Smooth muscle cell (in vitro differentiated cells): ENCODE results near the gene KNCN. TPM values are rescaled to one million over a fixed set of nuclear protein-coding genes. Genes with fewer than 3 reads are reported as not detected.

Experiments
- DNase-seq: peaks from one replicate; lab custom pipeline; 2025; ENCODE audit not compliant: unreplicated experiment; lab: John Stamatoyannopoulos, UW
- H2AFZ ChIP-seq: fragments of 200-600 bp; sonication (generic); 2 replicates; pipeline ENCODE4 v1.6.0; 2016; ENCODE audit warnings: antibody characterized with exemption, low read depth, mild to moderate bottlenecking
- H3F3A ChIP-seq: fragments of 200-600 bp; sonication (generic); 2 replicates; pipeline ENCODE4 v1.6.0; 2017; ENCODE audit warnings: antibody characterized with exemption, low read depth
- H3K27ac ChIP-seq: fragments of 200-600 bp; sonication (generic); 2 replicates; pipeline ENCODE4 v1.5.1; 2016; ENCODE audit warnings: low read depth, mild to moderate bottlenecking
- H3K27me3 ChIP-seq: fragments of 200-600 bp; sonication (generic); 2 replicates; pipeline ENCODE4 v1.6.1; 2016; ENCODE audit warnings: low read depth, mild to moderate bottlenecking
- H3K36me3 ChIP-seq: fragments of 200-600 bp; sonication (generic); 2 replicates; pipeline ENCODE4 v1.5.1; 2016; ENCODE audit warnings: low read depth
- H3K4me1 ChIP-seq: fragments of 200-600 bp; sonication (generic); 2 replicates; pipeline ENCODE4 v1.5.1; 2016; ENCODE audit warnings: low read depth
- H3K4me2 ChIP-seq: fragments of 200-600 bp; sonication (generic); 2 replicates; pipeline ENCODE4 v1.6.0; 2016; ENCODE audit warnings: mild to moderate bottlenecking
- H3K4me3 ChIP-seq: fragments of 200-600 bp; sonication (generic); 2 replicates; pipeline ENCODE4 v1.5.1; 2016; ENCODE audit warnings: mild to moderate bottlenecking
- H3K79me2 ChIP-seq: fragments of 200-600 bp; sonication (generic); 2 replicates; pipeline ENCODE4 v1.6.0; 2016; ENCODE audit warnings: low read depth, mild to moderate bottlenecking
- H3K9ac ChIP-seq: fragments of 200-600 bp; sonication (generic); 2 replicates; pipeline ENCODE4 v1.6.0; 2016; ENCODE audit warnings: low read depth
- H3K9me3 ChIP-seq: fragments of 200-600 bp; sonication (generic); replicated peaks from 2 replicates; pipeline ENCODE4 v1.5.1; 2016; ENCODE audit warnings: low read depth
- H4K20me1 ChIP-seq: fragments of 200-600 bp; sonication (generic); 2 replicates; pipeline ENCODE4 v1.6.0; 2016; ENCODE audit warnings: low read depth
- WGBS: methylation state at CpG from one replicate; pipeline ENCODE4 v1.1.7; 2016; ENCODE audit warnings: low lambda C conversion rate; 5-methylcytosine and 5-hydroxymethylcytosine counted together
- polyA plus RNA-seq: library from polyadenylated mRNA; unstranded; fragments of >200 nt; fragmentation: Nextera tagmentation; extraction: Ambion mirVana; gene quantifications from 2 replicates; pipeline ENCODE4 v1.2.1, GENCODE V29; 2016
- total RNA-seq: library from RNA; depleted of rRNA; stranded (reverse); fragments of >200 nt; gene quantifications from 2 replicates; pipeline ENCODE4 v1.2.3, GENCODE V29; 2014
- TF ChIP-seq, protein P1 (sequence below): fragments of 200-600 bp; sonication (generic); IDR thresholded peaks from 2 replicates; pipeline ENCODE4 v1.5.1; 2017; ENCODE audit warnings: borderline replicate concordance, mild to moderate bottlenecking, antibody characterized with exemption; ENCODE audit not compliant: insufficient read depth, poor library complexity, severe bottlenecking

The KNCN gene
- total and polyA plus RNA-seq, 2 experiments from 2014 or later, result not detected

DNA sequence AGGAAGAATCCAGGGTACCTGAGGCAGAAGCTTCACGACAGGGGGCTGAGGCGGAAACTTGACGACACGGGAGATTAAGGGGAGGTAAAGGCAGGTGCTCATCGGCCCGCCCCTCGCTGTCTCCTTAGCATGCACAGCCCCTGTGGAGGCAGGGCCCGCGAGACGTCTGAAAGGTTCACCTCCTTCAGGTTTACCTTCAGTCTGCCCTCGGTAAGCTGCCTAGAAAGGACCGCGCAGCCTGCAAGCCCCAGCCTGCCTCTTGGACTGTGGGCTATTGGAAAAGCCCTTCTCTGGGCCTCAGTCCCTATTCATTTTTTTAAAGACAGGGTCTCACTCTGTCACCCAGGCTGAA, 28.5 kb downstream of the KNCN start:
- Histone ChIP-seq H3K27ac (no peak overlapping the region), H3K9me3 (no peaks in the 10 kb centered on the region), H2AFZ (no peak overlapping the region), H4K20me1 (no peaks in the 10 kb centered on the region), H3K27me3 (peaks cover 42% of the 10 kb centered on the region), H3K9ac (no peak overlapping the region), H3K4me1 (peaks cover 35% of the 10 kb centered on the region), H3K4me3 (no peak overlapping the region), H3K79me2 (no peaks in the 10 kb centered on the region), H3K36me3 (no peaks in the 10 kb centered on the region), H3F3A (peaks cover 4% of the 10 kb centered on the region), H3K4me2 (peak overlapping the region; percentile 11)
- TF ChIP-seq, protein P1, sequence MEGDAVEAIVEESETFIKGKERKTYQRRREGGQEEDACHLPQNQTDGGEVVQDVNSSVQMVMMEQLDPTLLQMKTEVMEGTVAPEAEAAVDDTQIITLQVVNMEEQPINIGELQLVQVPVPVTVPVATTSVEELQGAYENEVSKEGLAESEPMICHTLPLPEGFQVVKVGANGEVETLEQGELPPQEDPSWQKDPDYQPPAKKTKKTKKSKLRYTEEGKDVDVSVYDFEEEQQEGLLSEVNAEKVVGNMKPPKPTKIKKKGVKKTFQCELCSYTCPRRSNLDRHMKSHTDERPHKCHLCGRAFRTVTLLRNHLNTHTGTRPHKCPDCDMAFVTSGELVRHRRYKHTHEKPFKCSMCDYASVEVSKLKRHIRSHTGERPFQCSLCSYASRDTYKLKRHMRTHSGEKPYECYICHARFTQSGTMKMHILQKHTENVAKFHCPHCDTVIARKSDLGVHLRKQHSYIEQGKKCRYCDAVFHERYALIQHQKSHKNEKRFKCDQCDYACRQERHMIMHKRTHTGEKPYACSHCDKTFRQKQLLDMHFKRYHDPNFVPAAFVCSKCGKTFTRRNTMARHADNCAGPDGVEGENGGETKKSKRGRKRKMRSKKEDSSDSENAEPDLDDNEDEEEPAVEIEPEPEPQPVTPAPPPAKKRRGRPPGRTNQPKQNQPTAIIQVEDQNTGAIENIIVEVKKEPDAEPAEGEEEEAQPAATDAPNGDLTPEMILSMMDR, result no peak
- WGBS, result 58% methylated on average over 13 of the region's 13 CpGs
- DNase-seq, result no peak

GRCh38 chr1:46522184-46522968, 29.1 kb downstream of the KNCN start:
- Histone ChIP-seq H3K4me3 (no peak overlapping the region), H2AFZ (no peak overlapping the region), H3K27ac (peak overlapping the region; percentile 45), H3K4me2 (peak overlapping the region; percentile 11), H3K36me3 (no peaks in the 10 kb centered on the region), H3K9ac (no peak overlapping the region), H3F3A (peaks cover 4% of the 10 kb centered on the region), H3K4me1 (peaks cover 36% of the 10 kb centered on the region), H4K20me1 (no peaks in the 10 kb centered on the region), H3K79me2 (no peaks in the 10 kb centered on the region), H3K9me3 (no peaks in the 10 kb centered on the region), H3K27me3 (peaks cover 39% of the 10 kb centered on the region)
- TF ChIP-seq, protein P1, result no peak
- WGBS, result 21% methylated on average over 16 of the region's 16 CpGs
- no peak for DNase-seq

- Histone ChIP-seq H3K4me1 (peaks cover 37% of the 10 kb centered on the region), H3K9ac (no peak overlapping the region), H2AFZ (no peak overlapping the region), H3K79me2 (no peaks in the 10 kb centered on the region), H3K36me3 (no peaks in the 10 kb centered on the region), H3K4me2 (no peak overlapping the region), H3K9me3 (no peaks in the 10 kb centered on the region), H4K20me1 (no peaks in the 10 kb centered on the region), H3K27ac (peak overlapping the region; percentile 45), H3F3A (peaks cover 4% of the 10 kb centered on the region), H3K4me3 (no peak overlapping the region), H3K27me3 (peaks cover 29% of the 10 kb centered on the region)
- 89% methylated on average over 2 of the region's 2 CpGs for WGBS
- DNase-seq, result no peak
- TF ChIP-seq, protein P1, result no peak
These were observed 30.0 kb downstream of the KNCN start for GRCh38 chr1:46521414-46521813.
